ENCODE measurements around the gene PCSK5. TPM values are rescaled to one million over a fixed set of nuclear protein-coding genes. Genes with fewer than 3 reads are reported as not detected.

Gene PCSK5
- total and polyA plus RNA-seq, 2 donors (not counting 3 experiments of a cell fraction or from before 2014, with no cell fraction given), result 2.6 to 4.8 TPM

DNA sequence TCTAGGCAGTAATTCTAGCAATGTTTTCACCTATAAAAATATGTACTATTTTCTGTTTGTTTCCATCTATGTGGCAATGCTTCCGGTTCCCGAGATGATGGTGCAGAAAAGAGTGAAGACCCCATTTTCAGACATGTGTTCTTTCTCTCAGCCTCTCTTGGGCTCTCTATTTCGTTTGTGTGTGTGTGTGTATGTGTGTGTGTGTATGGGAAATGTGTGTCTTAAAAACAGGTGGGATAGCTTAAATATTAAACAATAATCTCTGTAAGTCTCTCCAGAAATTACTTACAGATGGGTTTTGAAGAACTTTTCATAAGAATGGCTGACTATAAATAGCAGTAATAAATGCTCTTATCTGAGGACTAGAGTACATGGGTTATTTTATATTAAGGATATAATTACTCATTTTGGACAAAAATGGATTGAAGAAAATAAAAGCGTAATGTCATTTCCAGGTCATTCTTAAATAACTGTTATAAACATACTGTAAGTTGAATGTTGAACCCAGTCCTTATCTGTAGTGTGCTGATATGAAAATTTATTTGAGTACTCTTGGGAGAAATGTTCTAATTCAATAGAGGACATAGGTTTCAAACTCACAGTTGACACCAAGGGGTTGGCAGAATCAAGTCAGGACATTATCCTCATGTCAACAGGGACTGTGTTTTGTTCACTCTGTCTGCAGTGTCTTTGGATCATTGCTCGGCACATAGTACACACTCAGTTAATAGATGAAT is 31.1 kb downstream of the PCSK5 start:
- ChIA-PET POLR2A (no interaction called here), CTCF (interaction anchor here (1.5 kb wide), 1 partner anchor 12 kb away, joined by 3 read pairs; no protein-coding TSS in a partner anchor)
- H3K9me1 ChIP-seq (replicated peaks; ENCODE audit: control insufficient read depth, extremely low read depth, insufficient read depth, low read length), result no peaks in the 10 kb centered on the region
- no peaks in the 10 kb centered on the region for H3K9me3 ChIP-seq (replicated peaks; ENCODE audit: control insufficient read depth, insufficient read depth, low read length)
- no peaks in the 10 kb centered on the region for H3K79me2 ChIP-seq (ENCODE audit: control insufficient read depth, insufficient read depth, low read length)
- no peaks in the 10 kb centered on the region for H3K4me1 ChIP-seq (ENCODE audit: control insufficient read depth, extremely low read depth, insufficient read depth, low read length)
- no peaks in the 10 kb centered on the region for H4K20me1 ChIP-seq (replicated peaks; ENCODE audit: control insufficient read depth, extremely low read depth, insufficient read depth, low read length)
- H3K4me2 ChIP-seq (ENCODE audit: insufficient read depth, low read length), result no peak overlapping the region
- intact Hi-C loops (cut with micrococcal nuclease), result no loop called here
- no peak overlapping the region for H3K9ac ChIP-seq (replicated peaks; ENCODE audit: extremely low read depth, insufficient read depth, low read length)
- no peak overlapping the region for H2AFZ ChIP-seq (ENCODE audit: low read depth, low read length)
- dilution Hi-C loops (cut with MboI; ENCODE audit: extremely low pct_ligation_motif_present, low sequenced_read_pairs), result no loop called here
- no TSS peak for BruUV-seq (replicated peaks)
- H3K27ac ChIP-seq (ENCODE audit: insufficient read depth, low read depth, low read length), result no peak overlapping the region
- no peak overlapping the region for H3K4me3 ChIP-seq (replicated peaks in 1 of 3; ENCODE audit: insufficient read depth in 1 of 3, low read depth in 1 of 3, low read length in 3 of 3)
- TF ChIP-seq MYC (IDR thresholded peaks at IDR 0.05; ENCODE audit: low read depth, low read length) (no peak), FOS (IDR thresholded peaks at IDR 0.05; ENCODE audit: borderline replicate concordance, insufficient read depth, low read length) (no peak), JUN (IDR thresholded peaks at IDR 0.05; ENCODE audit: borderline replicate concordance, insufficient read depth, insufficient read length, low read depth) (no peak), GATA2 (IDR thresholded peaks at IDR 0.05; ENCODE audit: insufficient read depth, insufficient read length, low read depth, low read length) (no peak), EZH2 (IDR thresholded peaks at IDR 0.05; ENCODE audit: borderline replicate concordance, low read depth, low read length, severe bottlenecking) (no peak)
- no peaks in the 10 kb centered on the region for H3K36me3 ChIP-seq (ENCODE audit: control insufficient read depth in 2 of 2, extremely low read depth in 1 of 2, insufficient read depth in 2 of 2, low read length in 2 of 2)
- FAIRE-seq (no peak), DNase-seq (ENCODE audit: low read depth, low spot score) (no peak)
- no peaks in the 10 kb centered on the region for H3K27me3 ChIP-seq (ENCODE audit: control insufficient read depth in 2 of 2, insufficient read depth in 2 of 2, low read length in 2 of 2)

DNA sequence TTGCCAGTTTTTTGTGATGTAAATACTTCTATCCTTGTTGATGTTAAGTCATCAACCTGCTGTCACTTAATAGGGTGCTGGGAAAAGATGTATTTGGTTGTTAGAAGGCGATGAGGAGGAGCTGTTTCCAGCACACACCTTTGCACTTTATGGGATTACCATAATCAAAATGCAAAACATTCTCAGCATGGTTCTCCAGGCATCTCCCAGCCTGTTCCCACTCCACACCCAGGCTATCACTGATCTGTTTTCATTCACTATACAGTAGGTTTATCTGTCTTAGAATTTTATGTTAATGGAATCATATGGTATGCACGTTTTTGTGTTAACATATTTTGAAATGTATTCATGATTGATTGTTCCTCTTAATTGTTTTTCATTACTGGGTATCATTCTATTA is 35.9 kb downstream of the PCSK5 start:
- no TSS peak for BruUV-seq (replicated peaks)
- Histone ChIP-seq H3K36me3 (ENCODE audit: control insufficient read depth in 2 of 2, extremely low read depth in 1 of 2, insufficient read depth in 2 of 2, low read length in 2 of 2) (no peaks in the 10 kb centered on the region), H3K9me1 (replicated peaks; ENCODE audit: control insufficient read depth, extremely low read depth, insufficient read depth, low read length) (no peaks in the 10 kb centered on the region), H3K4me3 (replicated peaks in 1 of 3; ENCODE audit: insufficient read depth in 1 of 3, low read depth in 1 of 3, low read length in 3 of 3) (no peak overlapping the region), H4K20me1 (replicated peaks; ENCODE audit: control insufficient read depth, extremely low read depth, insufficient read depth, low read length) (no peaks in the 10 kb centered on the region), H3K79me2 (ENCODE audit: control insufficient read depth, insufficient read depth, low read length) (no peaks in the 10 kb centered on the region), H3K27ac (ENCODE audit: insufficient read depth, low read depth, low read length) (no peak overlapping the region), H3K9me3 (replicated peaks; ENCODE audit: control insufficient read depth, insufficient read depth, low read length) (no peaks in the 10 kb centered on the region), H3K9ac (replicated peaks; ENCODE audit: extremely low read depth, insufficient read depth, low read length) (no peak overlapping the region), H2AFZ (ENCODE audit: low read depth, low read length) (no peak overlapping the region), H3K27me3 (ENCODE audit: control insufficient read depth in 2 of 2, insufficient read depth in 2 of 2, low read length in 2 of 2) (no peaks in the 10 kb centered on the region), H3K4me2 (ENCODE audit: insufficient read depth, low read length) (no peak overlapping the region), H3K4me1 (ENCODE audit: control insufficient read depth, extremely low read depth, insufficient read depth, low read length) (no peaks in the 10 kb centered on the region)
- TF ChIP-seq POLR2A (IDR thresholded peaks at IDR 0.05; ENCODE audit: low read depth, low read length) (no peak), EZH2 (IDR thresholded peaks at IDR 0.05; ENCODE audit: borderline replicate concordance, low read depth, low read length, severe bottlenecking) (no peak), FOS (IDR thresholded peaks at IDR 0.05; ENCODE audit: borderline replicate concordance, insufficient read depth, low read length) (no peak), GATA2 (IDR thresholded peaks at IDR 0.05; ENCODE audit: insufficient read depth, insufficient read length, low read depth, low read length) (no peak), MYC (IDR thresholded peaks at IDR 0.05; ENCODE audit: low read depth, low read length) (no peak)
- no peak for DNase-seq (ENCODE audit: low read depth, low spot score)
- ChIA-PET POLR2A (no interaction called here), CTCF (no interaction called here)
- intact Hi-C loops (cut with micrococcal nuclease) (no loop called here), dilution Hi-C loops (cut with MboI; ENCODE audit: extremely low pct_ligation_motif_present, low sequenced_read_pairs) (no loop called here)
- FAIRE-seq, result no peak
